HG02885 (cell line): Measurements from ENCODE around the gene TSHZ1.
A peak's percentile ranks its signal among the peaks of the same experiment; 100 is the strongest.

Experiments used
- ATAC-seq: cut with Tn5 transposase; IDR thresholded peaks from one replicate; pipeline ENCODE4 v1.9.1; 2021; ENCODE audit warnings: mild to moderate bottlenecking; ENCODE audit not compliant: unreplicated experiment, poor library complexity

The TSHZ1 gene

DNA sequence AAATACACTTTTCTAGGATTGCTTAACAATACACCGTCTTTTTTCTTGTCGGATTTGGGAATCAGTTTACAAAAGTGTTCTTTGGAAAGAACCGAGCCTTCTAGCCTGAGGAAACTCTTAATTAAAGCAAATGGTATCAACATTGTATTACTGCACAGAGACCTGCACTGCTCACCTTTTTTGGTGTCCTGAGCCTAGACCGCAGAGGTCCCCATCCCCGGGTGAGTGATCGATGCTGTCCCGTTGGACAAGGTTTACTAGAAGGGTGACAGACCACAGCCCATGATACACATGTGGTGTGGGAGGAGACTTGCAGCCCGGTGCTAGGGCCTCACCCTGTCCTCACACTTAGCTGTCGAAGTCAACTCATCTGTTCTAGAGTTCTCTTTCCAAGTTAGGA, 55.3 kb downstream of the TSHZ1 start:
- ATAC-seq: no peak

DNA sequence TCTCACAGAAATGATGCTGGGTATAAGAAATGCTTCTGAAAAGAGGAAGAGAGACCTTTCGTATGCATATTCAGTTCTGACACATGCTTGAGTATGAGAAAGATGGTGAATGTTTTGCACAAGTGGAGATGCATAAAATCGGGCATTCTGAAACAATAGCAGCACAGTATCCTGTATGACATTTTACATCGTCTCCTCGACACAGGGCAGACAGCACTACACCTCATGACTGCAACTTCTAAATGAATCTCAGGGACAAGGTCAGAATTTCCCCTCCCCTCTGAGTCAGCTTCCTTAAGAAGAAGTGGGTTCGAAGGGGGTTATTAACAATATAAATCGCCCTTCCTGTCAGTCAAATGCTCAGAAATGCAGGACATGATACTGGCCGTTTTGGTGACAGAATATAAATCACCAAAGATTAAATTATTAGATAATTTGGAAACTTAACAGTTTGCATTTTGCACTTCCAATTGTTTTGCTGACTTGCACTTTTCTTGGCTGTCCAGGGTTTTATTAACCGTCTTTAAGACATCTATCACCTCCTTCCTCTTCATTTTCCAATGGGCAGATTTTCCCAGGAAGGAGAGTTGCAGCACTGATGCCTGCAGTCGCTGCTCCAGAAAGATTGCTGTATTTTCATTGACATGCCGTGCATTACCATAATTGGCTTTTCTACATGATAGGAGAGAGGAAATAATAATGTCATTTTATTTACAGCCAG, 57.2 kb downstream of the TSHZ1 start:
- ATAC-seq: peak; percentile 77

GRCh38 chr18:75268364-75268646, 57.7 kb downstream of the TSHZ1 start:
- no peak for ATAC-seq

GRCh38 chr18:75269124-75269680, 58.6 kb downstream of the TSHZ1 start:
- no peak for ATAC-seq

DNA sequence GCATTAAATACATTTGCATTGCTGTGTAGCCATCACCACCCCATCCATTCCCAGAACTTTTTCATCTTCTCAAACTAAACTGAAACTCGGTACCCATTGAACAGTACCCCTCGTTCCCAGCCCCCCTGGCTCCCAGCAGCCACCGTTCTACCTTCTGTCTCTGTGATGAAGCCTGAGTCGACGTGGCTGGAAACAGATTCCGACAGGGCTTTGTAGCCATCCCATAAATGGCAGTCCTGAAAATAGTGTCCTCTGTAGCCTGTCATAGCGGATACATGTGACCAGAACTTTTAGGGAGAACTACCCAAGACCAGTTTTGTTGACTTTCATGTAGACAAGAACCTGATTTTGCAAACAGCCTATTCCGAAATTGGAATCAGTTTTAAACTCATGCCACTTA, 59.1 kb downstream of the TSHZ1 start:
- no peak for ATAC-seq

GRCh38 chr18:75271952-75272351, 61.4 kb downstream of the TSHZ1 start:
- no peak for ATAC-seq

DNA sequence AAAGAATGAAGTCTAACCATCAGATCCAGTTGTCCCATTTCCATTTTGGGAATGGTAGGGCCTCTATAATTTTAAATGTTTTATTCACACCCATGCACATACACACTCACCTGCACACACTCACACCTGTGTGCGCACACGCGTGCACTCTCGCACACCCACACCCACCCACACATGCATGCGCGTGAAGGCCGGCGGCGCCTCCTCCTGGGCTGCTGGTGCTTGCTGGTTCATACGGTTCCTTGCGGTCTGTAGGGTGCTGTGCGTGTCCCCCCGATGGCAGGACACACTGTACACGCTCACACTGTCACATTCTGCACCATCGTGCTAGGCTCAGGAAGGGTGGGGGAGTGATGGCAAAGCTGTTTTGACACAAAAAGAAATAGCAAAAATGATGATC, 63.2 kb downstream of the TSHZ1 start:
- no peak for ATAC-seq

GRCh38 chr18:75275226-75275625, 64.6 kb downstream of the TSHZ1 start:
- no peak for ATAC-seq

DNA sequence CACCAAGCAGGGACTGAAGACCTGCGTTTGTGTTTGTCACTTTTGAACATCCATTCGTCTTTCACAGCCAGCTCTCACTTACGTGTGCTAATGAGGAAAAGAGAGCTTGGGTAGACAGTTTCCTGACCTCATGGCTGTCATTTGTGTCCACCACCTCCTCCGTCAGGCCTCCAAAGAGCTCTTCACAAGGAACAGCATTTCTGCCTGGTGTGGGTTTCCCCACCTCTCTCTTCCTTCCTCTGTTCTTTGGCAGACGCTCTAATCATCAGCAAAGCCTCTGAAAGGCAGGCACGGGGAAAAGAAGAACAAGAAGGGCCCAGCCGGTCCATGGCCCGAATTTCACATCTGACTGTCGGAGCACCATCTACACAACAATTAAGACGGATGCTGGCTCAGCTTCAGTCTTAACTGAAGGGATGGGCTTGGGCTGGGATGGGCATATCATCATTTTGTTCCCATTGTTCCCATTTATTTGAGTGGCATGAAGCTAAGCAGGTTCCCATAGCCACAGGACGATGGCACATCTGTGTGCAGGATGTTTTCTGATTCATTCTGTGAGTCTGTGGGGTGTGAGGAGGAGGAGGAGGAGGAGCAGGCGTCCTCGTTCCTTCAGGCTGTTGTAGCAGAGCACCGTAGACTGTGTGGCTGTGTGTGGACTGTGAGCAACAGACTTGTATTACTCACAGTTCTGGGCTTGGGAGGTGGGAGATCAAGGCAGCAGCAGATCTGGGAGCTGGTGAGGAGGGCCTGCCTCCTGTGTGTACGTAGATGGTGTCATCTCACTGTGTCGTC, 66.4 kb downstream of the TSHZ1 start:
- ATAC-seq: no peak

GRCh38 chr18:75277610-75277928, 67.0 kb downstream of the TSHZ1 start:
- ATAC-seq: no peak

DNA sequence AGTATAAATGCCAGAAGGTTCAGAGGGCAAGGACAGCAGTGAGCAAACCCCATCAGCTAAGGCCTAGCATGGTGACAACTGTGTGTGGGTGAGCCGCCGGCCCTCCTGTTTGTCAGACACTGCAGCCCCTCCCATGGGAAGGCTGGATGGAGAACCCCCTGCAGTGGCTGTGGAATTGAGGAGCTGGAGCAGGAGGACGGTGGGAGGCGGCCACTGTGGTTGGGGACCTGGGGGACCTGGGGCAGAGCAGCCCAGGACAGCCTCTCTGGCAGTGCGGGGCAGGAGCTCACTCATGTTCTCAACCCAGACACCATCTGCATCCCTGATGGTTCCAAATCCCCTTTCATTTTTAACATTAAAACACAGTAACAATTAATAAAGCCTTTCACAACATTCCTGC, 68.8 kb downstream of the TSHZ1 start:
- no peak for ATAC-seq

DNA sequence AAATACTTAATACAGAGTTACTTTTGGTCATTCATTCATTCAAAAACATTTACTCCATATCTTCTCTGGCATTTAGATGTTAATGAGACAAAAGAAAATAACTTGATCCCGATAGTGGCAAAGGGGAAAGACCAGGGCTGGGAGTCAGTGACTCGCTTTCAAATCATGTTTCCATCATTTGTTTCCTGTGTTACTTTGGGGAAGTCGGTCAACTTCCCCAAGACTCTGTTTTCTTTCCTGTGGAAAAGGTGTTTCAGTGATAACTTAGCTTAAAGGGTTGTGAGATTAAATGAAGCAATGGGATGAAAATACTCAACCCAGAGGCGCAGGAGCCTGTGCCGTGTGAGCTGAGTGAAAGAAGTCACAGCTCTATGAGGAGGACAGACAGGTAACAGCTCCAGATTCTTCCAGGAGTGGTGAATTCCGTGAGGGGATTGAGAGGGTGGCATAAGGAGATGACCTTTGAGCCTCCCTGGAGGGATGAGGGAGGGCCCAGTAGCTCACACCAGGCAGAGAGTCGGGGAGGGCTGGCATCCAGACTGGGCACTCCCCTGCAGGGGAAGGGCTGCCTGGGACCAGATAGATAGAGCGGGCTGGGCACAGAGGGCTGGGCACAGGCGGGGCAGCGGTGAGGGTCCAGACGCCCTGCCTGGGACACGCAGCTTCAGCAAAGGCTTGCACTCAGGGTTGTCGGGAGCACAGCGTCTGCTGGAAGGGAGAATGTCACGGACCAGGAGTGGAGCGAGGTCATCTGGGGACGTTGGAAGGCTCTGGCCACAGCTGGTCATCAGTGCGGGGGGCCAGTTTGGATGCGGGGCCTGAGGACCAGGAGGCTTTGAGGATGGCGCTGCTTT, 70.1 kb downstream of the TSHZ1 start:
- ATAC-seq: no peak

DNA sequence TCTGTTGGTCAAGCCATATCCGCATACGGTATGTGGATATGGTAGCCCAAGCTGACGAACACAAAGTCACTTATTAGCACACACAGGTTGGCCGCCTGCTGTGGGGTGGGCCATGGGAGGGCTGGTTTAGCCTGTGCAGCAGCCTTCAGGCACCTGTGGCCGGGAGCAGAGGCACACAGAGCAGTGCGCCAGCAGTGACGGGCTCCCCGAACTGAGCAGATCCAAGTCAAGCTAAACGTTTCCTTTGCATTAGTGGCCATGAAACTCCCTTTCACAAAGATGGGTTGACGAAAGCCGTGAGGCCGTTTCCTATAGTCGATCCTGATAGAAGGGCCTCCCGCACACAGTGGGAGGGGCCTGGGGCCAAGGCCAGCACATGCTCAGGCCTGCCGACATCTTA, 72.1 kb downstream of the TSHZ1 start:
- no peak for ATAC-seq

- no peak for ATAC-seq
Measured at GRCh38 chr18:75283731-75284130, 73.1 kb downstream of the TSHZ1 start.

DNA sequence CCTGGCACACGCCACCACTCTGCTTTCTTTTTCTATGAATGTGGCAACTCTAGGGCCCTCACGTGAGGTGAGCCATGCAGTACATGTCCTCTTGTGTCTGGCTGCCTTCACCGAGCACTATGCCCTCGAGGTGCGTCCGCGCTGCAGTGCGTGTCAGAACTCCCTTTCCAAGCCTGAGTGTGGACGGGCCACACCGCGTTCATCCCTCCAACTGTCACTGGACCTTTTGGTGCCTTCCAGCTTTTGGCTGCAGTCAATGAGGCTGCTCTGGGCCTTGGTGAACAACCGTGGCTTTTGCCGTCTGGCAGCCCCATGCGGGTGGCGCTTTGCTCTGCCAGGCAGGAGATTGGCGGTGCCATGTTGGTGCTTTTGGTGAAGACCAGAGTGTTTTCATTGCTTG, 74.0 kb downstream of the TSHZ1 start:
- no peak for ATAC-seq

DNA sequence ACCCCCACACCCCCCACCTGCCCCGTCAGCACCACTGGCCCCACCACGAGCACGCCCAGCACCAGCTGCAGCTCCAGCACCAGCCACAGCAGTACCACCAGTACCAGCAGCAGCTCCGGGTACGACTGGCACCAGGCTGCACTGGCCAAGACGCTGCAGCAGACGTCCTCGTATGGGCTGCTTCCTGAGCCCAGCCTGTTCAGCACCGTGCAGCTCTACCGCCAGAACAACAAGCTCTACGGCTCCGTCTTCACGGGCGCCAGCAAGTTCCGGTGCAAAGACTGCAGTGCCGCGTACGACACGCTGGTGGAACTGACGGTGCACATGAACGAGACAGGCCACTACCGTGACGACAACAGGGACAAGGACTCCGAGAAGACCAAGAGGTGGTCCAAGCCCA, 75.3 kb downstream of the TSHZ1 start:
- ATAC-seq: no peak

DNA sequence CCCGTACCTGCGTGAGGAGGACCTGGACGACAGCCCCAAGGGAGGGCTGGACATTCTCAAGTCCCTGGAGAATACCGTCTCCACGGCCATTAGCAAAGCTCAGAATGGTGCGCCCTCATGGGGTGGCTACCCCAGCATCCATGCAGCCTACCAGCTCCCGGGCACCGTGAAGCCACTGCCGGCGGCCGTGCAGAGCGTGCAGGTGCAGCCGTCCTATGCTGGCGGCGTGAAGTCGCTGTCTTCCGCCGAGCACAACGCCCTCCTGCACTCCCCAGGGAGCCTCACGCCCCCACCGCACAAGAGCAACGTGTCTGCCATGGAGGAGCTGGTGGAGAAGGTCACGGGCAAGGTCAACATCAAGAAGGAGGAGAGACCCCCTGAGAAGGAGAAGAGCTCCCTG, 76.4 kb downstream of the TSHZ1 start:
- no peak for ATAC-seq

GRCh38 chr18:75287700-75288099, 77.1 kb downstream of the TSHZ1 start:
- no peak for ATAC-seq

DNA sequence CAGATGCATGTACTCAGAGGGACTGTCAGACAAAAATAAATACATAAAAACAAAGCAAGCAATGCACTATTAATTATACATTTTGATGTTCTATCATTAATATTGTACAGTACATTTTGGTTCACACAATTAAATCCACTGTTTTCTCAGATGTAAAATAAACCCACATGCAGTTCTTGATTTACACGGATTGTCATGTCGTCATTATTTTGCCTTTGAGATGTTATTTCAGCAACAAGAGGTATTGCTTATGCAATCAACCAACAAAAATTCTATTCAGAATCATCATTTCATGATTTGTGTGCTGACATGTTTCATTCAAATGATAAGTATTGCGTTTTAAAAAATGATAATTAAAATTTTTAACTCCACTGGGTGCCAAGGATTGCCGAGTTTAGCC, 79.2 kb downstream of the TSHZ1 start:
- ATAC-seq: no peak

DNA sequence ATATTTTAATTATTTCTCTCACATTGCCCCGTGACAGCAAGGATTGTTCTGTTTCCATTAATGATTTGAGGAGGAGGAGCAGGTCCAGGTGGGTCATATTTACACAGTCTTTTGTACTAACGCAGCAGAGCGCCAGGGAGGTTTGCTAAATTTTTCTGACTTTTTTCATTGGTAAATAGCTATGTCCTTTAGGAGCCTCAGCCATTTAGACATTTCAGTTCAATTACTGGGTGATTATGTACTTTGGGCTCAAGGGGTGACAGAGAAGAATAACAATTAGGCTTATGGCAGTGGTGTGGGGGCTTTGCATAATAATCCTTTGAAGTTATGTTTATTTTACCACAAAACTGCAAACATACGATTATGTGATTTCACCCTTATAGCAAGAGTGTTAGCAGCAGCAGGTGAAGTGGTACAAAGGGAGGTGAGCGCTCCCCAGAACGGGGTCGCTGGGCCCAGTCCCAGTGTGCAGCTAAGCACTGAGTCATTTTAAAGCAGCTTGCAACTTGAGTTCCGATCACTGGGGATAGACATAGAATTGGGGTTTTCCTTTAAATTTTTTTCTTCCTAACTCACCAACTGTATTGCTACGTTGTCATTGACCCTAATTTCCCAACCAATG, 80.3 kb downstream of the TSHZ1 start:
- ATAC-seq: no peak

DNA sequence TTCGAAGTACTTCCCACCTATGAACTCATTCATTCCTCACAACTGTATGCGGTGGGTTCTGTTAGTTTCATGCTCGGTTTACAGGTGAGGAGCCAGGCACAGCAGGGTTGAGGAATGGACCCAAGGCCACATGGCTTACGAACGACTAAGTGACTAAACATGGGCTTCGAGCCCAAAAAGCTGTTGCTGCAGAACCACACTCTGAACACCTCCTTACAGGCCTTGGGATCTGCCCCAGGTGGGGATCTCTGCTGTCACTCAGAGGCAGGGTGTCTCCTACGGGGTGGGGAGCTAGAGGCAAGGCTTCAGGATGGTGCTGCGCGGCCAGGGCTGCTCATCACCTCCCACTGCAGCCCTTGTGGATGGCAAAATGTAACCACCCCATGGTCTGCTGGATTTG, 80.9 kb downstream of the TSHZ1 start:
- no peak for ATAC-seq
